ENCODE results near the gene ARL4C. TPM values are rescaled to one million over a fixed set of nuclear protein-coding genes. Genes with fewer than 3 reads are reported as not detected.

Gene ARL4C
- total RNA-seq, 1 donor = 133 TPM

DNA sequence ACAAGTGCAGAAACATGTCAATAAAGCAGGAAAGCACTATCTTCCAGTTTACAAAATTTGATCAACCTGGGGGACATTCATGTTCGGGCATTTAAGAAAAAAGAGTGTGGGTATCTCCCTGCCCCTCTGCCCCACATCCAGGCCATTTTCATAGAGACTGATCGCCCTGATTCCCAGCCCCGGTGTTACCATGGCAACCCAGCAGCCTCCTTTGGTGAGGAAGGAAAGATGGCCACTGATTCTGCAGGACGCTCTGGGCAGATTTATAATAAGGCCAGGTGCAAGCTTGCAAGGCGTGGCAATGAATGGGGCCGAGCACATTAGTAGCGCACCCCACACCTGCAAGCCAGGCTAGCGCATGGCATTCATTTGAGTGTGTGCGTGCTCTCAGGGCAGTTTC lies 36.7 kb upstream of the ARL4C start:
- Histone ChIP-seq H2AFZ (ENCODE audit: low read length) (no peak overlapping the region), H3K27me3 (ENCODE audit: insufficient read depth, low read length) (peaks cover 16% of the 10 kb centered on the region)

DNA sequence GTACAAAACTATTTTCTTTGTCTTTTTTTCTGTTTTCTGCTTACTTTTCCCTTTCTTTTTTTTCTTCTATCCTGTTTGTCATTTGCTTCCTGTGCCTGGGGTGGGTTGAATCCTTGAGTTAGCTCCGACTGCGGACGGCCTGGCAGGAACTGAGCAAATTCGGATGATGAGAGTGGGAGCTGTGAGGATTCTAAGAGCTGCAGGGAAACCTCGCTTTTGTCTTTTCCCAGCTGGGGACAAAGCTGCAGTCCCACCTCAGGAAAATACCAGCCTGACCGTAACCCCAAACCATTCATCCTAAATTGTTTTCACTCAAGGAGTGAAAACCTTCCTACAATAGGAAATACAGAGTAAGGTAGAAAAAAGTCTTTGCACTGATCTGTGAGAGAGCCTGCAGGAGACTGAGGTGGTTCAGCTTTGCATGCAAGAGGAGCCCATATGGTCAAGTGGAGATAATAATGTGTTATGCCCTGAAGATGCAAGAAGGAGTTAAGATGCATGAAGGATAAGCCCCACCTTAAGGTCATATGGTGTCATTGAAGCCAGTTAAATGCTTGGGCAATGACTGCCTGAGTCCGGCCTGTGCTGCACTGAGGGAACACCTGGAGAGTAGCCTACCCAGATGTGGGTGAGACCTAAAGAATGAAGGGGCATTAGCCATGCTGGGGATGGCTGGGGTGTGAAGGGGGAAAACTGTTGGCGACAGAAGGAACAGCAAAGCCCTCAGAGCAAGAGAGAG lies 31.7 kb upstream of the ARL4C start:
- DNase-seq (ENCODE audit: insufficient read length, low spot score, missing footprints) = no peak
- Histone ChIP-seq H2AFZ (ENCODE audit: low read length) (no peak overlapping the region), H3K79me2 (ENCODE audit: insufficient read depth, low read length) (no peaks in the 10 kb centered on the region), H3K27me3 (ENCODE audit: insufficient read depth, low read length) (peaks cover 5% of the 10 kb centered on the region), H3K9me3 (ENCODE audit: low read depth, low read length) (no peaks in the 10 kb centered on the region), H3K4me3 (ENCODE audit: insufficient read depth, low read length) (no peak overlapping the region), H3K27ac (ENCODE audit: low read depth, low read length) (no peak overlapping the region), H3K36me3 (ENCODE audit: insufficient read depth, low read length) (no peaks in the 10 kb centered on the region), H3K4me1 (ENCODE audit: insufficient read depth, low read length) (no peaks in the 10 kb centered on the region), H4K20me1 (ENCODE audit: insufficient read depth, low read length) (no peaks in the 10 kb centered on the region), H3K4me2 (ENCODE audit: insufficient read depth, low read length) (no peak overlapping the region)
- no peak for TF ChIP-seq CTCF (IDR thresholded peaks at IDR 0.05; ENCODE audit: extremely low read depth, low read depth, low read length)

More for the DNA sequence above, 36.7 kb upstream of the ARL4C start:
- Histone ChIP-seq H3K36me3 (ENCODE audit: insufficient read depth, low read length) (no peaks in the 10 kb centered on the region), H3K4me1 (ENCODE audit: insufficient read depth, low read length) (no peaks in the 10 kb centered on the region), H3K79me2 (ENCODE audit: insufficient read depth, low read length) (no peaks in the 10 kb centered on the region), H3K27ac (ENCODE audit: low read depth, low read length) (no peak overlapping the region), H3K4me3 (ENCODE audit: insufficient read depth, low read length) (no peak overlapping the region), H3K4me2 (ENCODE audit: insufficient read depth, low read length) (no peak overlapping the region), H3K9me3 (ENCODE audit: low read depth, low read length) (peaks cover 3% of the 10 kb centered on the region), H4K20me1 (ENCODE audit: insufficient read depth, low read length) (no peaks in the 10 kb centered on the region)
- no peak for DNase-seq (ENCODE audit: insufficient read length, low spot score, missing footprints)
- no peak for TF ChIP-seq CTCF (IDR thresholded peaks at IDR 0.05; ENCODE audit: extremely low read depth, low read depth, low read length)

- DNase-seq (ENCODE audit: insufficient read length, low spot score, missing footprints) = no peak
- no peak overlapping the region for H2AFZ ChIP-seq (ENCODE audit: low read length)
- no peak for TF ChIP-seq CTCF (IDR thresholded peaks at IDR 0.05; ENCODE audit: extremely low read depth, low read depth, low read length)
Observed at GRCh38 chr2:234526711-234527110, 29.8 kb upstream of the ARL4C start.

DNA sequence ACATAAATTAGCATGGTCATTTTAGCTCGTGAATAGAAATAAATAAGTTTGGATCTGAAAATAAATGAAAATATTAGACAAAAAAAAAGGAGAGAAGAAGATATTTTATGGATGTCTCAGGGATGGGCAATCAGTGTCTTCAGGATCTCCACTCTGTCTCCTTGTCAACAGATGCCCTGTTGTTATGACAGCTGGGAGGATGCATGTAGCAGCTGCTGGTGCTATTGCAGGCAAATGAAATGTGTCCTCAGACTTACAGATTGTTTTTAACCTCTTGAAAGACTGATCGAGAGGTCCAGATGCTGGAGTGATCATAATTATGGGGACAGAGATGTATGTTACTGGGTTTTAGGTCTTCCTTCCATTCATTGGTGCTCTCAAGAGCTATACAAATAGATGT lies 24.7 kb upstream of the ARL4C start:
- Histone ChIP-seq H4K20me1 (ENCODE audit: insufficient read depth, low read length) (no peaks in the 10 kb centered on the region), H3K9me3 (ENCODE audit: low read depth, low read length) (no peaks in the 10 kb centered on the region), H3K4me3 (ENCODE audit: insufficient read depth, low read length) (no peak overlapping the region), H3K36me3 (ENCODE audit: insufficient read depth, low read length) (no peaks in the 10 kb centered on the region), H3K27ac (ENCODE audit: low read depth, low read length) (no peak overlapping the region), H3K79me2 (ENCODE audit: insufficient read depth, low read length) (no peaks in the 10 kb centered on the region), H3K27me3 (ENCODE audit: insufficient read depth, low read length) (peaks cover 11% of the 10 kb centered on the region), H3K4me1 (ENCODE audit: insufficient read depth, low read length) (no peaks in the 10 kb centered on the region), H2AFZ (ENCODE audit: low read length) (no peak overlapping the region), H3K4me2 (ENCODE audit: insufficient read depth, low read length) (no peak overlapping the region)
- no peak for TF ChIP-seq CTCF (IDR thresholded peaks at IDR 0.05; ENCODE audit: extremely low read depth, low read depth, low read length)
- no peak for DNase-seq (ENCODE audit: insufficient read length, low spot score, missing footprints)

More at GRCh38 chr2:234526711-234527110, 29.8 kb upstream of the ARL4C start:
- H3K4me3 ChIP-seq (ENCODE audit: insufficient read depth, low read length) = no peak overlapping the region
- no peak overlapping the region for H3K27ac ChIP-seq (ENCODE audit: low read depth, low read length)
- no peaks in the 10 kb centered on the region for H3K4me1 ChIP-seq (ENCODE audit: insufficient read depth, low read length)
- H3K4me2 ChIP-seq (ENCODE audit: insufficient read depth, low read length) = no peak overlapping the region
- no peaks in the 10 kb centered on the region for H3K36me3 ChIP-seq (ENCODE audit: insufficient read depth, low read length)
- H3K27me3 ChIP-seq (ENCODE audit: insufficient read depth, low read length) = peaks cover 8% of the 10 kb centered on the region
- no peaks in the 10 kb centered on the region for H4K20me1 ChIP-seq (ENCODE audit: insufficient read depth, low read length)
- no peaks in the 10 kb centered on the region for H3K79me2 ChIP-seq (ENCODE audit: insufficient read depth, low read length)
- no peaks in the 10 kb centered on the region for H3K9me3 ChIP-seq (ENCODE audit: low read depth, low read length)
